Mesodermal cell (in vitro differentiated cells): ENCODE data around the gene GMPPB.
A peak's percentile ranks its signal among the peaks of the same experiment; 100 is the strongest.

ENCODE experiments used
- H3K27ac ChIP-seq: 2 replicates; pipeline ENCODE4 v1.7.0; 2013; ENCODE audit warnings: mild to moderate bottlenecking, low read depth, low read length, moderate library complexity; ENCODE audit not compliant: severe bottlenecking
- H3K36me3 ChIP-seq: 2 replicates; pipeline ENCODE4 v1.7.1; 2013; ENCODE audit warnings: mild to moderate bottlenecking, low read length, moderate library complexity; ENCODE audit not compliant: control insufficient read depth, insufficient read depth
- H3K4me1 ChIP-seq: one replicate; pipeline ENCODE4 v1.7.1; 2013; ENCODE audit warnings: mild to moderate bottlenecking, low read length; ENCODE audit not compliant: insufficient read depth, control insufficient read depth, poor library complexity, severe bottlenecking
- H3K4me3 ChIP-seq: 2 replicates; pipeline ENCODE4 v1.7.0; 2013; ENCODE audit warnings: low read length, control low read depth, mild to moderate bottlenecking; ENCODE audit not compliant: insufficient read depth, poor library complexity, severe bottlenecking; ENCODE audit errors: extremely low read depth
- H3K9me3 ChIP-seq: 2 replicates; pipeline ENCODE4 v1.7.1; 2013; ENCODE audit warnings: mild to moderate bottlenecking, low read length, moderate library complexity; ENCODE audit not compliant: control insufficient read depth
- WGBS, 2 experiments: methylation state at CpG; one replicate each; pipeline ENCODE4 v1.1.5; 2013; ENCODE audit warnings: missing lambda C conversion rate in 2 of 2; ENCODE audit not compliant: insufficient coverage in 2 of 2; 5-methylcytosine and 5-hydroxymethylcytosine counted together

The GMPPB gene

DNA sequence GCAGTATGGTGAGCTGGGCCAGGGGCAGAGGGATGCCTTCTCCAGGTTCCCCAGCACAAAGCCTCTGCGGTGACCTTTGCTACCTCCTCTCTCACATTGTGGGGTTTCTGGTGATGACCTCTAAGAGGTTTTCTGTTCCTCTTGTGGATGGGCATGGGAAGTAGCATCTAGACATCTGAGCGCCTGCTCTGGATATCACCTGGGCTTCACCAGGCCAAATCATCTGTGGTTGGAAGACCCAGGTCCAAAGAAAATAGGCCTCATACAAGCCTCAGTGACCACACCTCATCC is 42.6 kb downstream of the GMPPB start:
- WGBS, 2 experiments, result 100% methylated on average over 1 of the region's 2 CpGs
- Histone ChIP-seq H3K9me3 (no peaks in the 10 kb centered on the region), H3K36me3 (peaks cover 77% of the 10 kb centered on the region), H3K4me1 (no peaks in the 10 kb centered on the region), H3K4me3 (no peak overlapping the region), H3K27ac (no peak overlapping the region)

DNA sequence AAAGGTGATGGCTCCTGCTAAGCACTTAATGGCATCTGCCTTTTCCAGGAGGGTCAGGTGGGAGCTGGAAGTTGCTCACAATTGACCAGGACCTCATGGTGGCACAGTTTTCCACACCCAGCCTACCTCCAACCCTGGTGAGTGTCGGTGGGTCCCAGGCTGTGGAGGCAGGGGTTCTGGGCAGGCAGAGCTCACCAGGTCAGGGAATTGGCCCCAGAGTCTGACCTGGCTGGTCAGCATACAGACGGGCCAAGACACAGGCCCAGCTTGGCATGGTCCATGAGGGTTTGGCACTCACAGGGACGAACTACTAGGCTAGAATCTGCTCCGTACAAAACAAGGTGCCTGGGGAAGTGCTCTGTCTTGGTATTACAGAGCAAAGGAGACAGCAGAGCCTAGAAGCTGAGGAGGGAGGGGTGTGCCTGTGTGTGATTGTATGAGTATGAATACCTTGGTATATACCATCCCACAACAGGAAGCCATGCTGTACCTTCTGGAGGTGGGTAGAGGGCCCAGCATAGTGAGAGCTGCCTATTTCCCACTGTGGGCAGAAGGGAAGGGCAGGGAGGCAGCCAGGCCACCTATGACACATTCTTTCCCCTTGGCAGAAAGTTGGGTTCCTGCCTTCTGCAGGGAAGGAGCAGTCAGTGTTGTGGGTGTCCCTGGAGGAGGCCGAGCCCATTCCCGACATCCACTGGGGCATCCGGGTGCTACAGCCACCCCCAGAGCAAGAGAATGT is 43.1 kb downstream of the GMPPB start:
- H3K36me3 ChIP-seq, result peaks cover 82% of the 10 kb centered on the region
- 91 to 99% methylated on average over 5 to 7 of the region's 7 CpGs for WGBS, 2 experiments

DNA sequence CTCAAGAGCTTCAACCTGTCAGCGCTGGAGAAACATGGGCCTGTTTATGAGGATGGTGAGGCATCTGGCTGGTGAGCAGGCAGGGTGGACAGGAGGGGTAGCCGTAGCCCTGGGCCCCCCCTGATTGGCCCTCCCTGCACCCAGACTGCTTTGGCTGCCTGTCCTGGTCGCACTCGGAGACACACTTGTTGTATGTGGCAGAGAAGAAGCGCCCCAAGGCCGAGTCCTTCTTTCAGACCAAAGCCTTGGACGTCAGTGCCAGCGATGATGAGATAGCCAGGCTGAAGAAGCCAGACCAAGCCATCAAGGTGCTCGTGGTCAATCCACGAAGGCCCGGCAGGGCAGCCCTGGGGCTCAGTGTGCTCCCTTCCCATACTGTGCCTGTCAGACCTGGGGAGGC is 47.8 kb downstream of the GMPPB start:
- 98 to 100% methylated on average over 10 to 11 of the region's 11 CpGs for WGBS, 2 experiments
- Histone ChIP-seq H3K36me3 (peaks cover 57% of the 10 kb centered on the region), H3K27ac (no peak overlapping the region), H3K4me1 (no peaks in the 10 kb centered on the region), H3K9me3 (no peaks in the 10 kb centered on the region), H3K4me3 (no peak overlapping the region)

More for the DNA sequence above, 43.1 kb downstream of the GMPPB start:
- no peak overlapping the region for H3K4me3 ChIP-seq
- H3K4me1 ChIP-seq, result no peaks in the 10 kb centered on the region
- H3K27ac ChIP-seq, result no peak overlapping the region
- no peaks in the 10 kb centered on the region for H3K9me3 ChIP-seq

DNA sequence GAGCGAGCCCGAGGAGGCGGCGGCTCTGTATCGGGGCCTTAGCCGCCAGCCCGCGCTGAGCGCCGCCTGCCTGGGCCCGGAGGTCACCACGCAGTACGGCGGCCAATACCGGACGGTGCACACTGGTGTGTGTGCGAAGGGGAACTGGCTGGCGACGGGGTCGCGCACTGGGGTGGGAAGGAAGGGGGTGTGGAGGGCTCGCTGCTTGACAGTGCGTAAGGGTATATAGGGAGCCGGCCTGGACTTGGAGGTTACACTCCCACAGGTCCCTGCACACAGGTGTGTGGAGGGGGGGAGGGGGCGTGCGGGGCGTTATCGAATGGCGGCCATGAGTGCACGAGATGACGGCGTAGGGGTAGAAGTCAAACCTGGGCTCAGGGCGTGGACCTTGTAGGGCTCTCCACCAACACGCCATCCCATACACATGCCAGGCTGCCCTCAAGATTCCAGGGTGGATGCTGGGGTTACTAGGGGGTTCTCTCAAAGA is 49.2 kb downstream of the GMPPB start:
- 0 to 2% methylated on average over 18 to 19 of the region's 34 CpGs for WGBS, 2 experiments
- Histone ChIP-seq H3K36me3 (peaks cover 43% of the 10 kb centered on the region), H3K27ac (peak overlapping the region; percentile 96), H3K4me3 (peak overlapping the region; percentile 63), H3K9me3 (no peaks in the 10 kb centered on the region), H3K4me1 (no peaks in the 10 kb centered on the region)

DNA sequence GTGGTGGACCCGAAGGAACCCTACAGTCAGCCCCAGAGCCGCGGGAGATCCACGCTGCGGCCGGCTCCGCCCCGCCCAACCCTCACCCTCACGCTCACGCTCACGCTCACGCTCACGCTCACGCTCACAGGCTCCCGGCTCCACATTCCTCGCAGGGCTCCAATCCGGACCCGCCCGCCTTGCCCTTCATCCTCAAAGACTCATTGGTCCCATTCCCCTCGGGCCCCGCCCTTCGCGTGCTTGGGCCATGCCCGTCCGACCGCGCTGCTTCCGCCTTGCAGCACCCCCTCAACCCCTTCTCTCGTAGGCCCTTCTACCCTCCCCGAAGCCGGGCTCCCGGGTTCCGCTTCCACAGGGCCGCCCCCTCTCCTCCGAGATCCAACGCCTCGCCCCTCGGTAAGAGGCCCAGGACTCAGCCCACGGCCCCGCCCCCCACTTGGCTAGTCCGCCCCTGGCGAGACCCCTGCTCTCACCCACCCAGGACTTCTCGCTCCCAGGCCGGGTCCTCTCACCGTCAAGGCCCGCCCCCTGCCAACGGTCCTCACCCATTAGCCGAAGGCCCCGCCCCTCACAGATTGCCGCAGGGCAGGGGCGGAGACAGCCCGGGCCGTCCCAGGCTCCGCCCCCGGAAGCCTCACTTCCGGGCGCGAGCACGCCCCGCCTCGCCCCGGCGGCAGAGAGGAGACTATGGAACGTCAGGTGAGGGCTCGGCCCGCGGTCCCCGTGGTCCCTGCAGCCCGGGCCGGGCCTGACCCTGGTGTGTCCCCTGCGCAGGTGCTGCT is 49.8 kb downstream of the GMPPB start, which contains the start of gene APEH:
Gene APEH (plus strand): TSS at position 637 of the 782 bp plus-strand sequence. CDS start 51 bp downstream, at position 688.
- Histone ChIP-seq H3K27ac (peak within 1 kb of the TSS; percentile 96), H3K4me3 (peak within 1 kb of the TSS; percentile 63), H3K4me1 (peaks cover 3% of the 10 kb centered on the region), H3K36me3 (peaks cover 36% of the 10 kb centered on the region), H3K9me3 (no peaks in the 10 kb centered on the region)
- 0 to 1% methylated on average over 52 to 54 of the region's 71 CpGs for WGBS, 2 experiments

DNA sequence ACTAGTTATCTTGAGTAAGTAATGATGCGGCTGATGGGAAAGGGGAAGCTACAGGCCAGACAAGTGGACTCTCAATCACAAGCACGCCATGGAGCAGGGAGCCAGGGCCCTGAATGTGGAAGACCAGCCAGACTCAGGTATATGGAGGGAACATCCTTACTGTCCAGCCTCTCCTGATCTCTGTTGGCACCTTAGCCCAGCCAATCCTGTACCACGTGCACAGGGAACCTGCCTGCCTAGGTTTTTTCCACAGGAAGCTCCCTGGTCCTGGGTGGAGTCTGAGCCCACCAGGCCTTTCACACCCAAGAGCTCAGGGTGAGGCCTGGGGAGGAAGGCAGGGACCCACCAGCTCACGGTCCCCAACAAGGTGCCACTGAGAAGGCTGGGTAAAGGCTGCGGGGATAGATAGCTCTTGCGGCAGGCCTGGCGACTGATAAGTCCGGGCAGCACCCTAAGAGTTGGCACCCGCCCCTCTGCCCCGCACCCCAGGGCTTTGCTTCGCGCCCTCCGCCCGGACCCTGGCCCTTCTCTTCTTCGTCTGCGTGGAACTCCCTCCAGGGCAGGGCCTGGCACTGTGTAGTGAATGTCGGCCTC is 50.5 kb downstream of the GMPPB start:
- H3K27ac ChIP-seq, result peak overlapping the region; percentile 96
- peaks cover 10% of the 10 kb centered on the region for H3K4me1 ChIP-seq
- peaks cover 30% of the 10 kb centered on the region for H3K36me3 ChIP-seq
- peak overlapping the region; percentile 63 for H3K4me3 ChIP-seq
- WGBS, 2 experiments, result 17 to 43% methylated on average over 8 to 16 of the region's 17 CpGs
- no peaks in the 10 kb centered on the region for H3K9me3 ChIP-seq

DNA sequence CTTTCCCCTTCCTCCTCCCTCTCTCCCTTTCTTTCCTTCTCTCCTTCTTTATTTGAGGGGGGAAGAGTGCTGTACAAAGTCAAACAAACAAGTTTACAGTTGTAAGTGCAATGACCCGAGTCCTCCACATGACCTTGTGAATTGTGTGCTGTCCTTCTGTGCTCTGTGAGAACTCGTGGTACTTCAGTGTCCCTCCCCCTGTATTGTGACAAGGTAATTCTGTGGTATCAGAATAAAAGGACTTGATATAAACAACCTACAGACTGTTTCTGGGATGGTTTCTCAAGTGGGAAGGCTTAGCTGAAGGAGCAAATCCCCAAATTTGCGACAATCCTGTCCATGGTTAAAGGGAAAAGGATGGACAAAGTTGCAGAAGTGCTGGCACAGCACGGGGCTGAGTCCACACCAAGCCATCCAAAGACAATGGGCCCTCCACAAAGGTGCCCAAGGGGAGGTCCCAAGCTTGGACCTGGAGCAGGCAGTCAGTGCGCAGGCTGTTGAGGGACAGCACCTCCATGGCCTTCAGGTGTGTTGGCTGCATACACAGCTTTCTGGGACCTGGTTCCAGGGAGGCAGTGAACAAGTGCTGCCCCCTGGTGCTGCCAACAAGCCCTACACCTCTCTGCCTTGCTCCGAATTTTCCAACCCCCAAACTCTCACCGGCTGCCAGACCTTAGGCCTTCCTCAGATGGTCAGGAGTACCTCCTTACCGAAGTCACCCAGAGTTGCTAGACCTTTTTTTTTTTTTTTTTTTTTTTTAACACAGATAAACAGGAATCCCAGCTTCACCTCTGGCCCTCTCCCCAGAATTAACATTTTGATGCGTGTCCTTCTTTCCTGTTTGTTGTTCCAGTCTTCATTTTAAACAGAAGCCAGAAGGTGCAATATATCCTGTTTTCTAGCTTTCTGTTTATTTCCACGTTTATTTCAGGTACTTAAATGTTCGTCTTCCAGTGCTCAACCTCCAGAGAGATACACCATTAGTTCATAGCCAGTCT is 52.2 kb downstream of the GMPPB start:
- Histone ChIP-seq H3K4me1 (peaks cover 13% of the 10 kb centered on the region), H3K27ac (no peak overlapping the region), H3K4me3 (no peak overlapping the region), H3K9me3 (no peaks in the 10 kb centered on the region), H3K36me3 (peaks cover 14% of the 10 kb centered on the region)
- 51 to 65% methylated on average over 7 to 9 of the region's 11 CpGs for WGBS, 2 experiments

DNA sequence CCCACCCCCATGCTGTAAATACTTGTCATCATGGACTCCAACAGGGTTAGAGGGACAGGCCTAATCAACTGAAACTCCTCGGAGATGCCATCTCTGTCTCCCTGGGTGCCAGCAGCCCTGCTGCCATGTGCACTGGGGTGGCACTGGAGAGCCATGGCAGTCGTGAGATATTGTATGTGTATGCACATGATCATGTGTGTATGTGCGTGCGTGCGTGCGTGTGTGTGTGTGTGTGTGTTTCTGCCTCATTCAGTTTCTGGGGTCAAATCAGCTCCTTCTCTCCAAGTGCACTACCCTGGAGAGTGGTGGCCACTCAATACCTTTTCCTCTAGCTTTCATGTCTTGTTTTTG is 52.8 kb downstream of the GMPPB start:
- WGBS, 2 experiments, result 88 to 100% methylated on average over 2 to 4 of the region's 6 CpGs
- H3K4me1 ChIP-seq, result peaks cover 16% of the 10 kb centered on the region
- no peak overlapping the region for H3K4me3 ChIP-seq
- H3K36me3 ChIP-seq, result peaks cover 7% of the 10 kb centered on the region
- H3K27ac ChIP-seq, result no peak overlapping the region
- H3K9me3 ChIP-seq, result no peaks in the 10 kb centered on the region
